Measurements from ENCODE around the gene PGM2.

DNA sequence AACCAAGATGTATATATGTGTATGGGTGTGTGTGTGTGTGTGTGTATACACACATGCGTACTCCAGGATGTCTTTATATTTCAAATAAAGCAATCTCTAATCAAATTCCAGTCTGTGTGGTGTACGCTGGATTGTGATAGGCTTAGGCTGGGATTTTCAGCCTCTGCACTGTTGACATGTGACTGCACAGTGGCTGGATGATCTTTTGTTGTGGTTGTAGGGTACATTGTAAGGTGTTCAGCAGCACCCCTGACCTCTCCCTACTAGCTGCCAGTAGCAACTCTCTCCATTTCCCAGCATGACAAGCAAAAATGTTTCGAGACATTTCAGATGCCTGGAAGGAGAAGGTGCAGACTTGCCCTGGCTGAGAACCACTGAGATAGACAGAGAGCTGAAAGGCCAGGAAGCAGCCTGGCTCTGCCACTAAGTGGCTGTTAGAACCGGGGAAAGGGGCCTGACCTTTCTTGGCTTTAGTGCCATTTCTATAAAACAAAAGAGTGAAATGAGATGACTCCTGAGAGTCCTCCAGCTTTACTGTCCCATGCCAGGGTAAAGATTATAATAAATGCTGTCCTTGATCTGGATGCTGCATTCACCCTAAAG is 10.5 kb downstream of the PGM2 start:
- TF ChIP-seq POLR2AphosphoS5 (IDR thresholded peaks at IDR 0.05) (no peak), POLR2A (IDR thresholded peaks at IDR 0.05) (no peak)
- TF ChIP-seq, protein P1, sequence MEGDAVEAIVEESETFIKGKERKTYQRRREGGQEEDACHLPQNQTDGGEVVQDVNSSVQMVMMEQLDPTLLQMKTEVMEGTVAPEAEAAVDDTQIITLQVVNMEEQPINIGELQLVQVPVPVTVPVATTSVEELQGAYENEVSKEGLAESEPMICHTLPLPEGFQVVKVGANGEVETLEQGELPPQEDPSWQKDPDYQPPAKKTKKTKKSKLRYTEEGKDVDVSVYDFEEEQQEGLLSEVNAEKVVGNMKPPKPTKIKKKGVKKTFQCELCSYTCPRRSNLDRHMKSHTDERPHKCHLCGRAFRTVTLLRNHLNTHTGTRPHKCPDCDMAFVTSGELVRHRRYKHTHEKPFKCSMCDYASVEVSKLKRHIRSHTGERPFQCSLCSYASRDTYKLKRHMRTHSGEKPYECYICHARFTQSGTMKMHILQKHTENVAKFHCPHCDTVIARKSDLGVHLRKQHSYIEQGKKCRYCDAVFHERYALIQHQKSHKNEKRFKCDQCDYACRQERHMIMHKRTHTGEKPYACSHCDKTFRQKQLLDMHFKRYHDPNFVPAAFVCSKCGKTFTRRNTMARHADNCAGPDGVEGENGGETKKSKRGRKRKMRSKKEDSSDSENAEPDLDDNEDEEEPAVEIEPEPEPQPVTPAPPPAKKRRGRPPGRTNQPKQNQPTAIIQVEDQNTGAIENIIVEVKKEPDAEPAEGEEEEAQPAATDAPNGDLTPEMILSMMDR (IDR thresholded peaks at IDR 0.05), result no peak

Data from suprapubic skin (tissue), 4 donors.